Subcutaneous adipose tissue (tissue), 4 donors: ENCODE measurements around the gene KIRREL3. TPM values are rescaled to one million over a fixed set of nuclear protein-coding genes. Genes with fewer than 3 reads are reported as not detected.

ENCODE experiments used
- total RNA-seq, 4 donors: library from RNA; depleted of rRNA; stranded (reverse); fragments of >200 nt; gene quantifications; one replicate each; pipeline ENCODE4 v1.1.0, GENCODE V29; 2016
- TF ChIP-seq, protein P1 (sequence below): fragments of 450-650 bp; IDR thresholded peaks from one replicate; pipeline ENCODE4 v1.5.1; 2016; ENCODE audit warnings: low read depth, mild to moderate bottlenecking, control low read depth, antibody characterized with exemption, moderate library complexity

Gene KIRREL3
- total RNA-seq, 4 donors from 2014 or later, result not detected

DNA sequence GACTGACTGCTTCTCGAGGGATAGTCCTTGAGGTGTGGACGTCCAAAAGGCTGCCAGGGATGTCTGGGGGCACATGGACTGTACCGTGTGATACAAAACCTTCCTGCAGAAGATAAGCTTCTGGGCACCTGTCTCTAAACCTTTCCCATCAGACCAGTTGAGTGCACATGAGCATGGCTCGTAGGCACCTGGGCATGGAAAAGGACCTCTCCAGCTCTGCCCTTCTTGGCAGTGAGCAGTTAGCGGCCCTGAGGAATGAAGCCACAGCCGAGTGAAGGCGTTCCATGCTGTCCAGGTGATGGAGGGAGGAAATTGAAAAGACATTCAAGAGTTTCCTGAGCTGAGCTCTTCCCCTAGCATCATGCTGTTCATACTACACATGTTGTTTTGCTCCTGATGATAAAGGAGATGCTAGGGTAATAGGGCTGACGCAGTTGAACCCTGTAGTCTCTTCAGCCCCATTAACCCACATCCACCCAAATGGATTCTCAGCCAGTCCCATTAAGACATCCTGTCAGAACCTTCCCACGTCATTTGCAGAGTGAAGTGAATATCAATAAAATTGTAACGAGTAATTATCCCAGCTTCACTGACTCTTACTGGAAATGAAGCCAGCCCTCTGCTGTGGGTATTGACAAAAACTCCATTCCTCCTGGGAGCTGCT is 138.6 kb downstream of the KIRREL3 start:
- TF ChIP-seq, protein P1, sequence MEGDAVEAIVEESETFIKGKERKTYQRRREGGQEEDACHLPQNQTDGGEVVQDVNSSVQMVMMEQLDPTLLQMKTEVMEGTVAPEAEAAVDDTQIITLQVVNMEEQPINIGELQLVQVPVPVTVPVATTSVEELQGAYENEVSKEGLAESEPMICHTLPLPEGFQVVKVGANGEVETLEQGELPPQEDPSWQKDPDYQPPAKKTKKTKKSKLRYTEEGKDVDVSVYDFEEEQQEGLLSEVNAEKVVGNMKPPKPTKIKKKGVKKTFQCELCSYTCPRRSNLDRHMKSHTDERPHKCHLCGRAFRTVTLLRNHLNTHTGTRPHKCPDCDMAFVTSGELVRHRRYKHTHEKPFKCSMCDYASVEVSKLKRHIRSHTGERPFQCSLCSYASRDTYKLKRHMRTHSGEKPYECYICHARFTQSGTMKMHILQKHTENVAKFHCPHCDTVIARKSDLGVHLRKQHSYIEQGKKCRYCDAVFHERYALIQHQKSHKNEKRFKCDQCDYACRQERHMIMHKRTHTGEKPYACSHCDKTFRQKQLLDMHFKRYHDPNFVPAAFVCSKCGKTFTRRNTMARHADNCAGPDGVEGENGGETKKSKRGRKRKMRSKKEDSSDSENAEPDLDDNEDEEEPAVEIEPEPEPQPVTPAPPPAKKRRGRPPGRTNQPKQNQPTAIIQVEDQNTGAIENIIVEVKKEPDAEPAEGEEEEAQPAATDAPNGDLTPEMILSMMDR, result no peak

DNA sequence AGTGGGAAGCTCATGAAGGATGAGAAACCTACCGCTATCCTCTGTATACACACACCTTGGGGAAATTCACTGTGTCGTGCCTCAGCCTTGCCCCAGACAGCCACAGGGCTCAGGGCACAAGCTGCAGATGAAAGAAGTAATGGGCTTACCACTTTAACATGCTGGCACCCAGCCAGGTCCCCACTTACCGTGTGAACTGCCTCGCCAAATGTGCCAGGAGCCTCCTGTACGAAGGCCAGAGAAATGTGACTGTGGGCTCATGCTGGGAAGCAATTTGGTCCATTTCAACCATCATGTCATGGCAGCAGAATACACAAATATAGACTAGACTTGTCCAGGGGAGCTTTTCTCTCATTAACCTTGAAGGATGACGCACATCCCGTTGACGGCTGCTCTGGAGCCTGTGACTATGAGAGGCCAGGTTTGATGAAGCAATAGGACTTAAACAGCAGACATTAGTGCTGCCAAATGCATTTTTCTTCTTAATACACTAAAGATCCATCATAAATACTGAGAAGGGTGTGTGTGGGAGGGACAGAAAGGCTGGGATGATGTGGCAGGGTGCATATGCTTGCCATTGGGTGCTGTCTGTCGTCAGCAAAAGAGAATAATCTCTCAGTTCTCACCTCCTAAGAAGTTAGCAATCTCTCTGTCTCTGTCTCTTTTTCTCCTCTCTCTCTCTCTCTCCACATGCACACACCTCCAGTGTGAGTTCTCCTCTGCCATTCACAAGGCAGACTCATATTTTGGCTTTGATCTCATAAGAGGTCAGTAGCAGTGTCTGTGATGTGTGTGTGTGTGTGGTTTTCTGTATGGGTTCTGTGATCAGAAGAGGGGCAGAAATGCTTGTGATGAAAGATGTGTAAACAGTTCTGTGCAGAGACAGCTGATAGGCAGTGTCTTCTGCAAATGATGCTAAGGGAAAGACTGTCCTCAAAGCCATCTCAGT is 142.4 kb downstream of the KIRREL3 start:
- TF ChIP-seq, protein P1, result no peak

DNA sequence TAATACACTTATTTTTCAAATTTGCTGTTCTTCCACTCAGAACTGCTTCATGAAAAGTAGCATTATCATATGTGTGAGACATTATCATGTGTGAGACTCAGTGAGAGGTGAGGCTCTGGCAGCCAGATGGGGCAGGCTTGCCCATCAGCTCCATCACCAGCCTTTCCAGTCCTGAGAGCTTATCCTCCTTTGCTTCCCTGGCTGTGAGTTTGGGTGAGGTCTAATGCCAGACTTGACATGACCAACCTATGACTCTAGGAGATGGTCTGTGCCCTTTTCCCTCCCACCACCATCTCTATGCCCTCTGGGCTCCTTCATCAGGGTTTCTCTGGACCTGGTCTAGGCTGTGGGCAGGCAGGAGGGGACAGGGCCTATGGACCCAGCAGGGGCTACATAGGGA is 145.0 kb downstream of the KIRREL3 start:
- TF ChIP-seq, protein P1, result no peak

DNA sequence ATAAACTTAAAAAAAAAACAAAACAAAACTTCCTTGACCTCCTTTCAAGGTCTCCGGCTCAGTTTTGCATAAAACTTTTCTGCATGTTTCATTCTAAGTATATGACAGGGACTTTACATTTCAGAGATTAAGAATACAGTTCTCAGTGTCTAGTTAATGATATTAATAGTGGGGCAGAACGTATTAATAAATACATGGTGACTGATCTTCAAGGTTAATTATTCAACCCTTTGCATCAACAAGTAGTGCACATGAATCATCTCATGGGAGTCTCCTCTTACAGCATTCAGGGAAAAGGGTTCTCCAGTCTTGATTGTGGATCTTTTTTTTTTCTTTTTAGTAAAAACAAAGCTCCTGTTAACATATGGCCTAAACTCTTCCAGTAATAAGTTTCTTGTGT is 146.8 kb downstream of the KIRREL3 start:
- TF ChIP-seq, protein P1, result no peak

DNA sequence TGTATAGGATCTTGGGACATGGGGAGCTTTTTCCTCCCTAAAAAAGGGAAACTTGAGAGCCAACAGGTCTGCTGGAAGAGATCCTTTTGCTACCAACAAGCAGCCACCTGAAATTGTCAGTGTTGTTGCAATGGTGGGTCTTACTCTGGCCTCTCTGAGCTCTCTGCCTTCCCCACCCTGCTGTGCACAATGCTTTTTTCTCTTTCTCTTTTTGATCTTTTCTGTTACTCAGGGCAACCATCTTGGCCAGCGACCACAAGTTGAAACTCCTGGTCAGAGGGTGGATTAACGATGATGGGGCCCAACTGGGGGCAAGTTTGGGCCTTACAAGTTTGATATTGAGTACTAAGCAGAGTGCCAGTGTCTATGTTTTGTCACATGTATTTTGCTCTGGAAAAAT is 155.8 kb downstream of the KIRREL3 start:
- TF ChIP-seq, protein P1, result no peak

DNA sequence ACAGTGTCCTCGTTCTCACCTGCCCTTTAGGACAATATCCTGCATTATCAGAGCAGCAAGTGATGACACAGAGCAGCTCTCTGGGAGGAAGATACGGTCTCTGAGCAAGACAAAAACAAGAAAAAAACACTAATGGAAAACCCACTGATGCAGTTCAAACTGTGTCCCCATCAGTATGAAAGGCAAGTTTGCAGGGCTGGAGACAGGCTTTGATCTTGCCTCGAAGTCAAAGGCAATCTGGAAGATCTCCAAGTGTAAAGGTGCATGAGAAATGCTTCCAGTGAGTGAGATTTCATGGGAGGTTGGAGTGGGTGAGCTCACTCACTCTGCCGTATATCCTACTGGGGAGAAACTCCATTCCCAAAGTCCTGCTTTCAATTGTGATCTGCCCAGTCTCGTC is 157.5 kb downstream of the KIRREL3 start:
- TF ChIP-seq, protein P1, result no peak

DNA sequence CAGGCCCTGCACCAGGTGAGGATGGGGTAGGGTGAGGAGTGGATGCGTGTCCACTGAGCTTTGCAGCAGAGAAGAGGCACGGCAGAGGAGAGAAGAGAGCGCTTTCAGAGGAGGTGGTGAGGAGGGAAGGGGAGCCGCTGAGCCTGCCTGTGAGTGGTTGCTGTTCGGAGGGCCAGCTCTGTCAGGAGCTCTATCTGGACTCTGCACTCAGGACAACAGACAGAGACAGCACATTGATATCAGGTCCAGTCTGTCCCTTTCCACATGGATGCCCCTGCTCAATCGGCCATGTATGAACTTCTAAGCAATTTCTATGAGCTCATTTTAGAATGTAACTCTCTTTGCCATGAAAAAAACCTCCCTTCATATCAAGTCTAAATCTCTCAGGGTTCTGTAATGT is 158.6 kb downstream of the KIRREL3 start:
- TF ChIP-seq, protein P1, result no peak
